ENCODE data around the gene ANKFY1.
"Not testable (repeated sequence)": the region's sequence is repeated elsewhere in the genome, so short reads cannot be mapped to it uniquely, and the experiment has no call there.

The ANKFY1 gene

DNA sequence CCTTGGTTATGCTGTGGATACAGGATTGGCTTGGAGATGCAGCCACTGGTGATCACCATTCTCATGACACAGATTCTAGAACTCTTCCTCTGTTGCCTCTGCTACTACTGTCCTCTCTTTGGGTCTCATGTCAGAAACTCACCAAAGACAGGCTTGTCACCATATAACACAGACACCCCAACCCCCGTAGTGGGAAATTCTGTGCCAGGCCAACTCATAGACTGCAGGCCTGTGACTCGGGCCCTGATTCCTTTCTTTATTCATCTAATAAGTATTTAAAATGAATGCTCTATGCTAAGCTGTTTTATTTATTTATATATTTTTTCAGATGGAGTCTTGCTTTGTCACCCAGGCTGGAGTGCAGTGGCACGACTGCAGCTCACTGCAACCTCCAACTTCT, 111.3 kb downstream of the ANKFY1 start:
- DNase-seq = no peak

DNA sequence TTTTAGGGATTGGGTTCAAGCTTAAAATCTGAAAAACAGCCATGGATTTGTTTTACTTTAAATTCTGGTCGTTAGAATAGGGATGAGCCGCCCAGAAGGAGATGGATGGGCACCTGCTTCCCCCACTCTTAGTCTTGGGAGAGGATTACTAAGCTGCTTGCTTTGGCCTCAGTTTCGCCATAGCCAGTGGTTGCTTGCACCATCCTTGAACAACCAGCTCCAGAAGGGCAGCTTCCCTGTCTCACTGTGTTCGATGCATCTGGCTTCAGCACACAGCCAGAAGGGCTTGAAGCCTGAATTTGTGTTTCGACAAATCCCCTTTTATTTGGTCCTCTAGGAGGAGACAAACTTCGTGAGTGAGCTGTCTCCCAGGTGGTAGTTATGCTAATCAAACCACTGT, 113.7 kb downstream of the ANKFY1 start:
- no peak for DNase-seq

DNA sequence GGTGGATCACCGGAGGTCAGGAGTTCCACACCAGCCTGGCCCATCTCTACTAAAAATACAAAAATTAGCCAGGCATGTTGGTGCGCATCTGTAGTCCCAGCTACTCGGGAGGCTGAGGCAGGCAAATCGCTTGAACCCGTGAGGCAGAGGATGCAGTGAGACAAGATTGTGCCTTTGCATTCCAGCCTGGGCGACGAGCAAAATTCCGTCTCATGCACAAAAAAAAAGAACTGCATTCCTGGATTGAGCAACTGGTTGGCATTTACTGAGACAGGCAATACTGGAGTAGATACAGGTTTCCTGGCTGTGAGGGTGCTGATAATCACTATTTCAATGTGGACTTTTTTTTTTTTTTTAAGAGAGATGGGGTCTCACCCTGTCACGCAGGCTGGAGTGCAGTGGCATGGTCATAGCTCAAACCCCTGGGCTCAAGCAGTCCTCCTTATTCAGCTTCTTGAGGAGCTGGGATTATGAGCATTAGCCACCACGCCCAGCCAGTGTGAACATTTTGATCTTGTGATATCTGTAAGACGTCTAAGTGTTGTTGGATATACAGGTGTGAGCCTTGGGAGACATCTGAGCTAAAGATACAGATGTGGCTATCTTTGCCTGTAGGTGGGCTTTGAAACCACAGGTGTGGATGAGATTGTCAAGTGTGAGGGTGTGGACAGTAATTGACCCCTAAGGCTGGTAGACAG, 115.0 kb downstream of the ANKFY1 start:
- no peak for DNase-seq

DNA sequence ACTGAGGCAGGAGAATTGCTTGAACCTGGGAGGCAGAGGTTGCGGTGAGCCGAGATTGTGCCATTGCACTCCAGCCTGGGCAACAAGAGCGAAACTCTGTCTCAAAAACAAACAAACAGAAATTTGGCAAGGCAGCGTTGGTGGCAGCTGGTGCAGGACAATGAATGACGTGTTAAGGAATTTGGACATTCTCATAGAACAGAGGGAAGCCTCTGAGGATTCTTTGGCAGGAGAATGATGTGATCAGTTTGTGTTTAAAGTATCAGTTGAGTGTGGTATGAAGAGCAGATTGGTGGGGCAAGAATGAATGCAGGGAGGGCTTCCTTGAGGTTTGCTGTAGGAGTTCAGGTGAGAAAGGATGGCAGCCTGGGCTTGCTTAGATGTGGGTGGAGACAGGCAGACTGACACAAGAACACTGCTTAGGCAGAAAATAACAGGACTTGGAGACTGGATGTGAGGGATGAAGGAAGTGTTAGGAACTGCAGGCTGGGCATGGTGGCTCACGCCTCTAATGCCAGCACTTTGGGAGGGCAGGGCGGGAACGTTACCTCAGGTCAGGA, 115.9 kb downstream of the ANKFY1 start:
- no peak for DNase-seq

DNA sequence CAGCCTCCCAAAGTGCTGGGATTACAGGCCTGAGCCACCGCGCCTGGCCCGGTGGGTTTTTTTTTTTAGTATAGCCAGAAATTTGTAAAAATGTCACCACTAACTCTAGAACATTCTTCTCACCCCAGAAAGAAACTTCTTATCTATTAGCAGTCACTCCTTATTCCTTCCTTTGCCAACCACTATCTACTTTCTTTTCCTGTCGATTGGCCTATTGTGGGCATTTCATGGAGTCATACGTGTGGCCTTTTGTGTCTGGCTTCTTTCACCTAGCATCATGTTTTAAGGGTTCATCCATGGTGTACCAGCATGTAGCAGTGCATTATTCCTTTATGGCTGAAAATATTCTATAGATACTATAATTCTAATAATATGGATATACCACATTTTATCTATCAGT, 117.1 kb downstream of the ANKFY1 start:
- DNase-seq = no peak

DNA sequence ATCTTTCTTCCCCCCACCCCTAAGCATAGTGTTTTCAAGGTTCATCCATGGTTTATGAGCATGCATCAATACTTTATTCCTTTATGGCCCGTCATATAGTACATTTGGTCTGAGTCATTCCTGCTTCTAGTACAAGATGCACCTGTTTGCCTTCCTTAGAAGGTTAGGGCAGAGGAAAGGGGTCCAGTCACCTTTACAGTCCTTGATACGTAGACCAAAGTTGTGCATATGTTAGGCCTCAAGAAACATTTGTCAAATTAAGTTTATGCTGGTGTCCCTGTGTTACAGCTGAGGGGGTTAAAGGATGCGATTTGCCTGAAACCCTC, 119.4 kb downstream of the ANKFY1 start:
- DNase-seq = no peak

DNA sequence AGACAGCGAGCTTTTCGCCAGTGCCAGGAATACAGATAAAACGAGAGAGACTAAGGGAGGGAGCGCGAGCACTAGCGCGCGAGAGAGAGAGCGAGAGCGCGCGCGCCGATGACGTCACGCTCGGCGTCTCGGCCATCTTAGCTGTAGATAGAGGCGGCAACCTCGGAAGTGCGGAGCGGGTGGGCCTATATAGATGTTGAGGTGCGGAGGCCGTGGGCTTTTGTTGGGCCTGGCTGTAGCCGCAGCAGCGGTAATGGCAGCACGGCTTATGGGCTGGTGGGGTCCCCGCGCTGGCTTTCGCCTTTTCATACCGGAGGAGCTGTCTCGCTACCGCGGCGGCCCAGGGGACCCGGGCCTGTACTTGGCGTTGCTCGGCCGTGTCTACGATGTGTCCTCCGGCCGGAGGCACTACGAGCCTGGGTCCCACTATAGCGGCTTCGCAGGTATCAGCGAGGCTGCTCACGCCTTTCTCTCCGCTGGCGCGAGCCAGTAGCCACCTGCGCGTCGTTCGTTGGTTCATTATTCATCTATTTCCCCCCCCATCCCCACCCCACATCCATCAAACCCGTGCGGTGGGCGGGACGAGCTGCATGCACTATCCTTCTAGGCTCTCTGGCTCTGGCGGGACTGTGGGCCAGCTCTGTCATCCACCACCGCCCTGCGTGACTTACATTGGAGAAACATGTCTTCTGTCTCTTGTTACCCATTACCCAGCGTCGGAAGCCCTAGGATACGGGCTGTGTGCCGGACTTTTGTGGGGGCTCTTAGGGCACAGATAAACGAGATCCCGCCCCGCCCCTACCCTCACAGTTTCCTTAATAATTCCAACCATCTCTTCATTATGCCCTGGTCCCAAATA, 120.0 kb downstream of the ANKFY1 start:
- peak; percentile 91 for DNase-seq

DNA sequence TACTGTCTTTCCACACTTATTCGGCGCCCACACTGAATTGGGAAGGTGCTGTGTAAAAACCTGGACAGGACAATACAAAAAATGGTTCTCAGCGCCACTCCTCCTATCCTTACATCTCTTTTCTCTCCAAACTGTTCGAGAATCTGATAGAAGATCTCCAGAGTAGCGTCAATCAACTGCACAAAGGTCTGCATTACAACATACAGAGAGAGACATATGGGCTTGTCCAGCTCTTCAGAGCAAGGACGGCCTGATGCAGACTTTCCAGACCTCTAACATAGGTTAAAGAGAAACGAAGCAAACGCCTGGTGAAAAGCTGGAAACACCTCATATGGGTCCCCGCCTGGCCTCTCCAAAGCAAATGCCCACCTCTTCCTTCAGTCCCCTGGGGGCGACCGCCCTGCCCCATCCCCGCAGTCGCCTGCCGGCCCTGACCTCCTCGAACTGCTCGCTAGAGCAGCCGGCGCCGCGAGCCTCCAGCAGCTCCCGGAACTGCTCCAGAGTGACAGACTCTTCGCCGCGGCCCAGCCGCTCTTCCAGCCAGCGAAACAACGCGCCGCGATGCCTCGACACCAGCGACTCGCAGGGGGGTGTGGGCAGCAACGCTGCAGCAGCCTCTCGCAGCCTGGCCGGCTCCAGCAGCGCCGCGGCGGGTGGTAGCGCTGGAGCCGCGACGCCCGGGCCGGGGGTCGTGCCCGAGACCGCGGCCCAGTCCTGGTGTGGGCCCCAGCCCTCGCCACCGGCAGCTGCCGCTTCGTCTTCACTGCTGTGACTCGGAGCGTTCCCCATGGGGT, 121.5 kb downstream of the ANKFY1 start:
- DNase-seq = peak; percentile 41

DNA sequence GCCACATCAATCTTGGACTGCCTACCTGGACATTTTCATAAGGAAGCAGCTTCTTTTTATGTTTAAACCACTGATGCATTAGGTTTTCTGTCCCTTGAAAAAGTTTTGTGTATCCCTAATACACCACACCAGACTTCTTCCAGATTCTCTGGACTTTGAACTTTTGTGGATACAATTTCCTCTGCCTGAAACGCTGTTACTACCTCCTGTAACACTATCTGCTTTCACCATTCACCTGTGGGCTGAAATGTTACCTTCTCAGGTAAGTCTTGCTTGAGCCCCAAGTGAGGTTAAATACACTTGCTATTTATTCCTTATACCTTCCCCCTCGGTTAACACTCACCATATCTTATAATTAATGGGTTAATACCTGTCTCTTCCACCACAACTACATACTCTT, 123.7 kb downstream of the ANKFY1 start:
- no peak for DNase-seq

DNA sequence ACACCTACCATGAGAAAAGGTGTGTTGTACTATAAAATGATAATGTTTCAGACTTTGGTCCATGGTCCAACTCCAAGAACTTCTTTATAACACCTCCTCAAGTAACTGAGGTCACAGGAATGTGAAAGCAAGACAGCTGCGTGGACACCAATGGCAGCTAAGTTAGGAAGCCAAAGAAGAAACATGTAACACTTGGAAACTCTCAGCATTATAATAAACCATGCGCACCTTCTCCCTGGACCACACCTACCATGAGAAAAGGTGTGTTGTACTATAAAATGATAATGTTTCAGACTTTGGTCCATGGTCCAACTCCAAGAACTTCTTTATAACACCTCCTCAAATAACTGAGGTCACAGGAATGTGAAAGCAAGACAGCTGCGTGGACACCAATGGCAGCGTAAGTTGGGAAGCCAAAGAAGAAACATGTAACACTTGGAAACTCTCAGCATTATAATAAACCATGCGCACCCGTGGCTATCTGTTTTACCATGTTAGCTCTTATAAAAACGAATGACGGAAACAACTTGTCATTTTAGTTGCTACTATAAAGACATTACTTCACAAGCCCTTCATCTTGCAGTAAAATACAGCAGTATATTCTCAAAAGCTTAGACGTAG, 124.8 kb downstream of the ANKFY1 start:
- DNase-seq = not testable (repeated sequence)

DNA sequence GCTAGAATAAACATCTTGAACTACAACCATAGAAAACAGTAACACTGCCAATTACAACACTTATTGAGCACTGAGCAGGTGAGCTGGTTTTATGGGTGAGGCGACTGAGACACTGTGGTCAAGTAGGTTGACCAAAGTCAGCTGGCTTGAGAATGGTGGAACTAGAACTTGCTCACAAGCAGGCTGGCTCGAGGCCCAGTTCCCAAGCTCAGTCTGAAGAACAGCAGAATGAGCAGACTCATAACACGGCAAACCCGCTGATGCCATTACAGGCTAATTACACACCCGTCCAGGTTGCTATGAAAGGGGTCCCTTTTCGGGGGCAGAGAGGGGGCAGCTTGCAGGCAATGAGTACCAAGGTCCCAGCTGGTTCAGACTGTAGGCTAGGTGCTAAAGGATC, 127.4 kb downstream of the ANKFY1 start:
- DNase-seq = no peak

DNA sequence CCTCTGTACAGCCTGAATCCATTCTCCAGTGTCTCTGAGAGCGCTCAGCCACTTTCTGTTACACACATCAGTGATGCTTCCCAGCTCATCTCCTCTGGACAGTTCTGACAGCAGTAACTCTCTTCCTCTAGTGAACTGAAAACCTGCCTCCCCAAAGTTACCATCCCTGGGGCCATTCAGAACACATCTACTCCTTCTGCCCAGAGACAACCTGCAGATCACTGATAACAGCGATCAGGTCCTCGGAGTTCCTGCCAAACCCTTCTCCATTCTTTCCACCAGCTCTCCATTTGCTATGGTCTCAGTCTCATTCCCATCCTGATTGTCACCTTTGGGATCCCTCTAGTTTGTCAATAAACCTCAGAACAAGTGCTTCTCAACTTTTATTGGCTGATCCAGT, 128.3 kb downstream of the ANKFY1 start:
- no peak for DNase-seq

DNA sequence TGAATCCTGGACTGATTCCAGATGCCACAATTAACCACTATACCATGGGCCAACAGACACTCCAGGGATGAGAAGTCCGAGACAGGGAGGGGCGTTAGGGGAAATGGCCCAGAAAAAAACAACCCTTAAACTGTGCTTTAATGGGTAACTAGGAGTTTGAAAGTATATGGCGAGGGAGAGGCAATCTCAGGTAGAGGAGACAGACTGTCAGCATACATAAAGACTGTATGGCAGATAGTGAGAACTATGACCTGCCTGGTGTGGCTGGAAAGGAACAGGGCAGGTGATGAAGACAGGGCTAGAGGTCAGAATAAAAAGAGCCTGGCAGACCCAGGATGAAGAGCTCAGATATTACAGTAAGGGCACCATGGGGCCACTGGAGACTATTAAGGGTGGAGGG, 129.1 kb downstream of the ANKFY1 start:
- DNase-seq = no peak

DNA sequence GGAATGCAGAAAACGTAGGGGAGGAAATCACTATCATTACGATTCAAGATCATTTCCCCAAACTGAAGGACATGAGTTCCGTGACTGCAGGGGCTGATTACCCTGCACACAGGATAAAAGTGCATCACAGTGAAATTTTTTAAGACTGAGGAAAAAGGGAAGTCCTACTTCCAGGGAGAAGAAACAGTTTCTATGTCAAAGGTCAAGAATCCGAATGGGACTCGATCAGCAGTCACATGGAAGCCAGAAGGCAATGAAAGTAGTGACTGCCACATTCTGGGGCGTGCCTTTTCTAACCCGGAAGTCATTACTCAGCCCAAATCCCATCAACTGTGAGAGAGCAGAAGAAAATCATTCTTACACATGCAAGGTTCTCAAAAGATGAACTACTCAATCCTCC, 133.1 kb downstream of the ANKFY1 start:
- no peak for DNase-seq

DNA sequence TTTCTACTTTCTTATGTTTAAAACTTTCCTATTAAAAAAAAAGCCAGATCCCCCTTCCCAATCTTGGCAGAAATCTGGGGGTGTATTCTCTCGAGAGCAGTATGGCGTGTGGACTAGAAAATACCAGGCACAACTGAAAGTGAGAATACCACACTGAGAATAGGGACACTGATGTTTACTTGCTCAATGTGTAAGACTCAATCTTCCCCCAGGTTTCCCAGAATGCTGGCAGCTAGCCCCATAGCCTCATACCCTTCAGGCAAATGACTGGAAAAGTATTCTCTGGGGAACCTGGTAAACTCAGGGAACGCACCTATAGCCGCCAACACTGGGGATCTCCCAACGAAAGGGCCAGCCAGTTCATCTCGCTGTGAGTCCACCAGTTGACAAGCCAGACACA, 136.2 kb downstream of the ANKFY1 start:
- DNase-seq = no peak

DNA sequence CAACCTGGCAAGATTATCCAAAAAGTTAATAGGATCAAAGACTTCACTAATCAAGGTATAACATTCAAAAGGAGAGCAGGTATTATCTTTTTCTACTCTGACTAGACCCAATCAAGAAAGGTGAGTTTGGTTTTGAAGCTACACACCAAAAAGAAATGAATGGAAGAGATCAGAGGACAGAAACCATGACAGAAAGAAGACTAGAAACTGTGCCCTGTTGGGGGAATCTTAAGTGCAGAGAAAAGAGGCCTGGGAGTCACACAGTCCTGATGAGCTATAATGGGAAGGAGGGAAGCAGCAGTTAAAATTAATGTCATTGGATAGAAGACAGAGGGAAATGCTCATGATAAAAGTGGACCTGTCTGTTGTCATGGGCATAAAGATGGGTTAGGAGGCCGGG, 138.2 kb downstream of the ANKFY1 start:
- no peak for DNase-seq

DNA sequence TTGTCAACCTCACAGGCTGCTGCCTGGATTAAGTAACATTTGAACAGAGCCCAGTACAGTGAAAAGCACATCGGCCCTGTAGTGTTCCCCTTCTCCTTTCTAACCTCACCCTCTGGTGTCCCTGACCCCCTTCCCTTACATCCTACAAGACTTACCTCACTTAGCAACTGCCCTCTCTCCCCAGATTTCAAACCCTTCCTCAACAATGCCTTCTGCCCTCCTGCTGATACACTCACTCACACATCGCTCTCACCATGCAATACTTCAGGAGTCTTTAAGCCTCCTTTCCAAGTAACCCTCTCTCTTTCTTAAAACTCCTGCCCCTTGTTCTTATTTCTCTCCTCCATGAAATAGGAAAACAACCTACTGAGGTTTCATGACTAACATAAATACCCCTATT, 138.8 kb downstream of the ANKFY1 start:
- no peak for DNase-seq

DNA sequence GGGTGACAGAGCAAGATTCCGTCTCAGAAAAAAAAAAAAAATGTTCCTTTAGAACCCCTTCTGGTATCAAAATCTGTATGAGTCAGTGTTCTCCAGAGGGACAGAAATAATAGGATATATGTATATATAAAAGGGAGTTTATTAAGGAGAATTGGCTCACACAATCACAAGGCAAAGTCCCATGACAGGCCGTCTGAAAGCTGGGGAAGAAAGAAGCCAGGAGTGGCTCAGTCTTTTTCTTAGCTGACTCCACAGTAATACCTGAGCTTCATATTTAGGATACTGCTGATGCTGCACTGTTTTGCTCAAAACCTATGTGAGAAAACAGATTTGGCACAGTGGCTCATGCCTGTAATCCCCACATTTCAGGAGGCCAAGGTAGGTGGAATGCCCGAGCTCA, 143.4 kb downstream of the ANKFY1 start:
- DNase-seq = no peak

DNA sequence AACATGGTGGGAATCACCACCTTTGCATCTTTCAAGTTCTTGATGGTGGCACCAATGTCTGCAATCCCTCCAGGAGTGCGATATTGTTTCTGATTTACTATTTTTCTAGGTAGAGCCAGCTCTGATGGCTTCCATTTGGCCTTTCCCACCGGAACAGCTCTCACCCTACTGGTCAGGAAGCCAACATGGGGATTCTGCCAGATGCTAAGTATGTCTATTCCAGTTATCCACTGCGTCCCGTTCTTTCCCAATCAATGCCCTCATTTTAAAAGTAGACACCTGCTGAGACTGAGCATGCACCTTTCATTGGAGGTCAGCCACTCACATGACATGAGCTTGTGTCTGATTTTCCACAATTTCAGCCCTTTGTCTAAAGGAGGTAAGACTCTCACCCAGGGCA, 144.5 kb downstream of the ANKFY1 start:
- DNase-seq = no peak

DNA sequence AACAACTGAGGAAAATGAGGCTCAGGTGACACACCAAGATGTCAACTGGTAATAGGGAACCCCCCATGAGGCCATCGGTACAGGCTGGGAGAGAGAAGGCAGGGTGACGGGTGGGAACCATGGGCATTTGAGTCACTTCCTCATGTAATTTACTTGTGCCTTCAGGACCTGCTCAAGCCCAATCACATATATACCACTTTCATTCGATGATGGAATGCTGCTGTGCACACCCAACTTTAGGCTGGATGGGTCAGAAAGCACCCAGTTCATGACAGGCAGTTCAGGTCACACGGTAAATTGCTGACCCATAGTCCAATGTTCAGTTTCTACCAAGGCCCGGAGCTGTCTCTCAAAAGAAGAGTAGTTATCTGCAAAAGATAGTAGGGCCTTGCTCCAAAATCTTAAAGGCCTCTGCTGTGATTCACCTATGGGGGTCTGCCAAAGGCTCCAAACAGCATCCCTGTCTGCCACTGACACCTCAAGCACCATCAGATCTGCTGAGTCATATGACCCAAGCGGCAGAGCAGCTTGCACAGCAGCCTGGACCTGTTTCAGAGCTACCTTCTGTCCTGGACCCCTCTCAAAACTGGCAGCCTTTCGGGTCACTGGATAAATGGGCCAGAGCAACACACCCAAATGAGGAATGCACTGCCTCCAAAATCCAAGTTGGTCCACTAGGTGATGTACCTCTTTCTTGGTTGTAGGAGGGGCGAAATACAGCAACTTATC, 145.6 kb downstream of the ANKFY1 start:
- no peak for DNase-seq

DNA sequence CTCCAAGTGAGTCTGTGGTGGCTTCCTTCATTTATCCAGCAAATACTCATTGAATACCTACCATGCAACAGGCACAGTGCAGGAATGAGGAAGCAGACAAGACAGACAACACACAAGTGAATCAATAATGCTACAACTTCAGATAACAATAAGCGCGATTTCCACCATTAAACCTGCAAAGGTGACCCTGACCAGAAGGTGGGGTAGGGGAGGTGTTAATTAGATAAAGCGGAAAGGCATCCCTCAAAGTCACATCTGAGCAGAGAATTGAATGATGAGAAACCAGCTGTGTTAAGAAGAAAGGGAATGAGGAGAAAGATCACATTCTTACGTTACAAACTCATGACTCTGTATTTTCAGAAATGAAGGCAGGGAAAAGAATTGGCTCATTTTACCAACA, 147.3 kb downstream of the ANKFY1 start:
- DNase-seq = no peak

Data from stimulated activated CD4-positive, alpha-beta T cell treated with anti-CD3 and anti-CD28 coated beads, Interleukin-15, amount 100 ng/mL, for 24 hours (primary cell).